Body of pancreas (tissue), 4 donors: ENCODE measurements around the gene CTAG2. TPM values are rescaled to one million over a fixed set of nuclear protein-coding genes. Genes with fewer than 3 reads are reported as not detected.
A peak's percentile ranks its signal among the peaks of the same experiment; 100 is the strongest.
"Not testable (repeated sequence)": the region's sequence is repeated elsewhere in the genome, so short reads cannot be mapped to it uniquely, and the experiment has no call there.

Source experiments
- ATAC-seq: fragments of 150-250 bp; one replicate; pipeline ENCODE4 v1.9.1; 2016
- DNase-seq, 4 donors: peaks; one replicate each; pipeline ENCODE4 v3.0.0-alpha.2; 2019
- H3K27ac ChIP-seq, 4 donors: fragments of 200-600 bp; sonication (generic); 1 replicate in 3 of 4; 2 replicates in 1 of 4; pipeline versions ENCODE4 v1.5.1 to v1.6.1; 2016 to 2019; ENCODE audit warnings: mild to moderate bottlenecking in 1 of 4, mixed read lengths in 1 of 4, moderate library complexity in 1 of 4
- H3K27me3 ChIP-seq, 2 donors: fragments of 200-600 bp; sonication (generic); one replicate each; pipeline ENCODE4 v1.6.0; 2016; ENCODE audit warnings: mild to moderate bottlenecking in 1 of 2
- H3K36me3 ChIP-seq, 2 donors: fragments of 200-600 bp; sonication (generic); replicated peaks in 1 of 2; 2 replicates each; pipeline ENCODE4 v1.5.1; 2016; ENCODE audit warnings: low read depth in 2 of 2; ENCODE audit not compliant: insufficient read depth in 1 of 2
- H3K4me1 ChIP-seq: fragments of 200-600 bp; sonication (generic); one replicate; pipeline ENCODE4 v1.6.0; 2016
- H3K4me3 ChIP-seq, 2 donors: fragments of 200-600 bp; sonication (generic); 1 replicate in 1 of 2; 2 replicates in 1 of 2; pipeline ENCODE4 v1.5.1; 2016 to 2019
- H3K9me3 ChIP-seq, 3 donors: fragments of 200-600 bp; sonication (generic); 1 replicate in 2 of 3; 2 replicates in 1 of 3; pipeline ENCODE4 v1.5.1; 2016
- WGBS, 2 donors: methylation state at CpG; one replicate each; pipeline ENCODE4 v1.1.5; 2017; 5-methylcytosine and 5-hydroxymethylcytosine counted together
- intact Hi-C: fragments of 100-400 bp; cut with DNase I; formaldehyde crosslinking; loops from one replicate; pipeline ENCODE4 v1.15.1; 2023
- total RNA-seq, 2 donors: library from RNA; depleted of rRNA; stranded (reverse); fragments of >200 nt; gene quantifications; one replicate each; pipeline ENCODE4 v1.1.0, GENCODE V29; 2016

Gene CTAG2
- total RNA-seq, 2 donors from 2014 or later: not detected

GRCh38 chrX:154641740-154642139 lies 11.6 kb downstream of the CTAG2 start:
- H3K27me3 ChIP-seq, H3K4me1 ChIP-seq, H3K9me3 ChIP-seq, H3K36me3 ChIP-seq, DNase-seq, H3K4me3 ChIP-seq, intact Hi-C loops, ATAC-seq, H3K27ac ChIP-seq: not testable (repeated sequence)
- no CpG with 5 or more reads among the region's 10 CpGs for WGBS, 2 donors

DNA sequence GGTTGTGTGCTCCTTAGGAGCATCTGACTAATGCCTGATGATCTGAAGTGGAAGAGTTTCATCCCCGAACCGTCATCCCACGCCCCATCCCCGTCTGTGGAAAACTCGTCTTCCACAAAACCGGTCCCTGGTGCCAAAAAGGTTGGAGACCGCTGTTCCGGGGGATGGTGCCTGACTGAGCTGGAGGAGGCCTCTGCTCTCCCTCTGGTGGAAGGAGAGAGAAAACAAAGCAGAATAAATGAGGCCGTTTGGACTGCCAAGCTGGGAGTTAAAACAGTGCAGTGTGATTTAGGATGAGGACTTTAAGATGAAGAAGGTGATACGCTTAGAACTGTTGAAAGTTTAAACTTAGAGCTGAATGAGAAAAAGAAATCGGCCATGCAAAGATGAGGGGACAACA lies 19.7 kb downstream of the CTAG2 start:
- WGBS, 2 donors: no CpG with 5 or more reads among the region's 11 CpGs
- ATAC-seq, intact Hi-C loops, DNase-seq, H3K36me3 ChIP-seq, H3K9me3 ChIP-seq, H3K4me1 ChIP-seq, H3K27ac ChIP-seq, H3K4me3 ChIP-seq, H3K27me3 ChIP-seq: not testable (repeated sequence)

GRCh38 chrX:154630949-154631348 lies 22.4 kb downstream of the CTAG2 start:
- H3K27me3 ChIP-seq, H3K4me3 ChIP-seq, H3K4me1 ChIP-seq, H3K9me3 ChIP-seq, intact Hi-C loops, H3K36me3 ChIP-seq, DNase-seq, H3K27ac ChIP-seq, ATAC-seq: not testable (repeated sequence)
- WGBS, 2 donors: no CpG with 5 or more reads among the region's 11 CpGs

DNA sequence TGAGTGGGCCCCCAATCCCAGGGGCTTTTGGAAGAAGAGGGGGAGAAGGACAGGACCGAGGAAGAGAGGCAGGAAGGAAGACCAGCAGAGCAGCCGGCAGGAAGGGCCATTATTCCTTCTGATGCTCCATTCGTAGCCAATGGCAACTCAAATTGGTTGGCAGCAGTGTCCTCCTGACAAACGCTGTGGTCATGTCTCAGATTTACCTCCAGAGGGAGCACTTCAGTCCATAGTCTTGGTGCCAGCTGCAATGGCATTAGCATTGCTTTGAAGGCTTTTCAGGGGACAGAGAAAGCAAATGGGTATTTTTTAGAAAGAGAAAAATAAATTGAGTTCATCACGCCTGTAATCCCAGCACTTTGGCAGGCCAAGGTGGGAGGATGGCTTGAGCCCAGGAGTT lies 24.4 kb downstream of the CTAG2 start:
- intact Hi-C loops: not testable (repeated sequence)
- WGBS, 2 donors: no CpG with 5 or more reads among the region's 5 CpGs

GRCh38 chrX:154620767-154621414 lies 32.5 kb downstream of the CTAG2 start:
- H3K4me3 ChIP-seq, H3K9me3 ChIP-seq, intact Hi-C loops, H3K4me1 ChIP-seq, DNase-seq, ATAC-seq, H3K36me3 ChIP-seq, H3K27me3 ChIP-seq, H3K27ac ChIP-seq: not testable (repeated sequence)
- WGBS, 2 donors: no CpG with 5 or more reads among the region's 11 CpGs

More for the DNA sequence above, 24.4 kb downstream of the CTAG2 start:
- not testable (repeated sequence) for H3K27me3 ChIP-seq, H3K27ac ChIP-seq, H3K36me3 ChIP-seq, H3K4me1 ChIP-seq, H3K4me3 ChIP-seq, DNase-seq, H3K9me3 ChIP-seq
- peak; percentile 56 for ATAC-seq

DNA sequence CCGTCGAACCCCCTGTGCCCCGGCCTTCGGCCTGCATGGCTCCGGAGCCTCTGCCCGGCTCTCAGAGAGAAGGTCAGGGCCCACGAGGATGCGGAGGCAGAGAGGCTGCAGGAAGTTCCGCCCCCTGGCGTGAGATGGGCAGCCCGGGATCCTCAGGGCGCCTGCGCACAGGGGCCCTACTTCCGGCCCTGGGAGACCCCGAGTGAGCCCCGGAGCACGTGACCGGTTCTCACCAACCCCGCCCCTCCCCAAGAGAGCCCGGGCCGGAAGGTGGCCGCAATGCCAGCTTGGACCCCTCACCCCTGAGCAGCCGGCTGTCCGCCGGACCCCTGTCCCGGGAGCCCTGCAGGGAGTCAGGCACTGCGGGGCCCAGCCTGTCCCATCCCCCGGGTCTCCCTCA lies 34.2 kb downstream of the CTAG2 start, which contains the start of gene CTAG1B:
Gene CTAG1B, minus strand, starts transcription at position 101 of the 400 bp plus-strand sequence. Its CDS starts 64 bp downstream, at position 37.
- H3K27me3 ChIP-seq, H3K36me3 ChIP-seq, H3K27ac ChIP-seq, H3K4me3 ChIP-seq, H3K4me1 ChIP-seq, intact Hi-C loops, DNase-seq, ATAC-seq, H3K9me3 ChIP-seq: not testable (repeated sequence)
- no CpG with 5 or more reads among the region's 28 CpGs for WGBS, 2 donors

- DNase-seq, H3K4me3 ChIP-seq, ATAC-seq, H3K27me3 ChIP-seq, H3K27ac ChIP-seq, H3K4me1 ChIP-seq, intact Hi-C loops, H3K9me3 ChIP-seq, H3K36me3 ChIP-seq: not testable (repeated sequence)
- WGBS, 2 donors: 0 to 5% methylated on average over 2 to 3 of the region's 12 CpGs
Observed at GRCh38 chrX:154613586-154613985, 39.8 kb downstream of the CTAG2 start.

GRCh38 chrX:154611146-154611545 lies 42.2 kb downstream of the CTAG2 start:
- H3K27me3 ChIP-seq, intact Hi-C loops, H3K4me1 ChIP-seq, H3K9me3 ChIP-seq, H3K36me3 ChIP-seq, DNase-seq, ATAC-seq, H3K4me3 ChIP-seq, H3K27ac ChIP-seq: not testable (repeated sequence)
- WGBS, 2 donors: 91% methylated on average over 12 of the region's 12 CpGs

DNA sequence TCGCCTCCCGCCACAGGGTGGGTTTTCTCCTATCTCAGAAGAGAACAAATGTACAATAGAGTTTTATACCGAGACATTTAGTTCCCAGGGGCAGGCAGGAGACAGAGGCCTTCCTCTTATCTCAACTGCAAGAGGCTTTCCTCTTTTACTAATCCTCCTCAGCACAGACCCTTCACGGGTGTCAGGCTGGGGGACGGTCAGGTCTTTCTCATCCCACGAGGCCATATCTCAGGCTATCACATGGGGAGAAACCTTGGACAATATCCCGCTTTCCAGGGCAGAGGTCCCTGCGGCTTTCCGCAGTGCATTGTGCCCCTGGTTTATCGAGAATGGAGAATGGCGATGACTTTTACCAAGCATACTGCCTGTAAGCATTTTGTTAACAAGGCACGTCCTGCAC lies 44.6 kb downstream of the CTAG2 start:
- H3K27ac ChIP-seq, H3K9me3 ChIP-seq, ATAC-seq, H3K27me3 ChIP-seq, H3K36me3 ChIP-seq, H3K4me1 ChIP-seq, DNase-seq, intact Hi-C loops, H3K4me3 ChIP-seq: not testable (repeated sequence)
- WGBS, 2 donors: 85 to 86% methylated on average over 4 to 8 of the region's 12 CpGs

DNA sequence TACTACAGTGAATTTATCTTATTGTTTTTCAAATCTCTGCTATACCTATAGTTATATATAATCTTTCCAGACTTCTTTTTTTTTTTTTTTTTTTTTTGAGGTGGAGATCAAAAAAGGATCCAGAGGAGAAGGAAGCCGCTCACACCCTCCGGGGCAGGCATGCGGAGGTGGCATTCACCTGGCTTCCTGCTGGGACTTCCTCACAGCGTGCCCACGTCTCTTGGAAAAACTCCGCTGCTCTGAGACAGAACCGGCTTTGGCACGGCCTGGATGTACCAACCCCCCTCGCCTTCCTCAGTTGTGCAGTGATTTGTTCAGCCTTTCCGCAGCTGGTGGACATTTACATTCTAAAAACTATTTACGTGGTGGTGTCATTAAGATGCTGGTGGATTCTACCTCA lies 45.4 kb downstream of the CTAG2 start:
- H3K9me3 ChIP-seq, H3K4me3 ChIP-seq, H3K36me3 ChIP-seq, H3K4me1 ChIP-seq, DNase-seq, H3K27ac ChIP-seq, intact Hi-C loops, H3K27me3 ChIP-seq, ATAC-seq: not testable (repeated sequence)
- WGBS, 2 donors: 80 to 100% methylated on average over 4 of the region's 11 CpGs
